Fibroblast of upper back skin (primary cell): ENCODE measurements around the gene POLD4.
"Not testable (repeated sequence)": the region's sequence is repeated elsewhere in the genome, so short reads cannot be mapped to it uniquely, and the experiment has no call there.

ENCODE experiments used
- DNase-seq: peaks from one replicate; pipeline ENCODE4 v3.0.0-alpha.2; 2013

The POLD4 gene

GRCh38 chr11:67351275-67352005, 1.9 kb downstream of the POLD4 start:
- peak; percentile 74 for DNase-seq

DNA sequence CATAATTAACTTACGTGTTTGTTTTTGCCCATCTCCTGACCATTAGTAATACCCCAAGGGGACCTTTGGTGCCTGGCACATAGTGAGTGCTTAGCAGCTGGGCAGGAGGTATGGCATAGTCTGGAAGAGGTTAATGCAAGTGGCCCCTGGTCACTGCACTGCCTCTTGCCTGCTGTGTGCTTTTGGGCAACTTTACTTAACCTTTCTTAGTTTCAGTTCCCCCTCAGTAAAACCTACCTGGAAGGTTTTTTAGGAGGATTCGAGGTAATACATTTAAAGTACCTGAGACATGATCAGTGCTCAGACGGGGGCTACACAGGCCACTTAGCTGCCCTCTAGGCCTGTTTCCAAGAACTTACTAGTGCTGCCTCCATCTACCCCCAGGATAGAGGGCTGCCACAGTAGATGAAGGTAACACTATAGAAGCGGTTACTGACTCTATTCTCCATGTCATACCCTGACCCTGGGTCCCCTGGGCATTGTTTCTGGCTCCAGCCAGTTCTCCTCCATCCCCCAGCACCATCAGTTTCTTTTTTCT, 3.3 kb downstream of the POLD4 start:
- DNase-seq, result no peak

GRCh38 chr11:67349457-67349856, 3.9 kb downstream of the POLD4 start:
- DNase-seq, result no peak

DNA sequence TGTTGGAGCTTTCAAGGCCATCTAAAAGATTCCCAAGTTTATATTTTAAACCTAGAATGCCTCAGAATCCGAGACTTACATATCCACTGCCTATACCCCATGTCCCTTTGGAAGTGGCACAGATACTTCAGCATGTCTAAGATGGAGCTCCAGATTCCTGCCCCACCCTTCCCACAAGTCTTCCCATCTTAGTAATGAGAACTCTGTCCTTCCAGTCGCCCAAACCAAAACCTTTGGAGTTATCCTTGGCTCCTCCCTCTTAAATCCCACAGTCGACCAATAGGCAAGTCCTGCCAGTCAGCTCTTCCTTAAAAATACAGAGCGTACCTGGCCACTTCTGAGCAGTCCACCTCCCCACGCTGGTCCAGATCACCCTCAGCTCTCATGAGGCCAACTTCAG, 4.3 kb downstream of the POLD4 start:
- no peak for DNase-seq

DNA sequence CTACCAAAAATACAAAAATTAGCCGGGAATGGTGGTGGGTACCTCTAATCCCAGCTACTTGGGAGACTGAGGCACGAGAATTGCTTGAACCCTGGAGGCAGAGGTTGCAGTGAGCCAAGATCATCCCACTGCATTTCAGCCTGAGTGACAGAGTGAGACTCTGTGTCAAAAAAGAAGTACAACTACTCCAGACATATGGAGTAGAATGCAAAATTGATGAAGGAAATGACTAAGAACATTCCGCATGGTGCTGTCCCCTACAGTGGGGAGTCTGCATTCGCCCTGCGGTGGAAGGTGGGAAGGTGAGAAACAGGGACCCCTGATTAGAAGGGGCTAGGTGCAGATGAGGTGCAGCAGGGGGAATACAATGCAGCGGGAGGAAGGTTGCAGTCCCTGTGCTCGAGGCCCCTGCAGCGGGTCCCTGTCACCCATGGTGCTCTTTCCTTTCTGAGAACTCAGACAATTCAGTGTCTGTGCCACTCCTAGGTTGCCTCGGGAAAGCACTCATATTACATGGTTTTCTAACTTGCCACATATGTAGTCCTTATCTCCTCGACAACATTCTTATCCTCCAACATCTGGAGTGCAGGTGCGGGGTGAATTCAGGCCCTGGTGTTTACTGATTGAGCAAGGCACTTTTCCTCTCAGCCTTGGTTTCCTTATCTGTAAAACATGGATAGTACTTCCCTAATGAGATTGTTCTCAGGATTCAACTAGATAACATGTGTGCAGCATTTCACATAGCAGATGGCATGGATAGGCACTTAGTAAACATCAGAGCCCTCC, 5.2 kb downstream of the POLD4 start:
- peak; percentile 37 for DNase-seq

GRCh38 chr11:67345920-67346819, 7.2 kb downstream of the POLD4 start:
- DNase-seq, result peak; percentile 53

GRCh38 chr11:67345247-67345919, 8.0 kb downstream of the POLD4 start:
- no peak for DNase-seq

DNA sequence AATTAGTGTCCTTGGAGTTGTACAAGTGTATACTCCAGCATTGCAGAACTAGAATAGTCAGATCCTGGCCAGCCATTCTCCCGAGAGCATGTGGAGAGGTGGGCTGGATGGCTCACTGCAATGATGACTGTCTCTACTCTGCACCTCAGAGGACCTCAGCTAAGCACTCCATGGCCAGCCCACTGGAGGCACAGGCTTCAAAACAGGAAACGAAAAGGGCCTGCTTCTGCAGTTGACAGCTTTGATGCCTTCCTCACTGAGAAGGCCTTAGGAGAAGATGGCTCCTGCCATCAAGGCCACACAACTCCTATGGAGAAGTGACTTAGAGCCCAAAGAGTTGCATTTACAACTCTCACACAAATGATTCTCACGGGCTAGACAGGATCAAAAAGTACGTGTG, 9.1 kb downstream of the POLD4 start:
- DNase-seq, result no peak

DNA sequence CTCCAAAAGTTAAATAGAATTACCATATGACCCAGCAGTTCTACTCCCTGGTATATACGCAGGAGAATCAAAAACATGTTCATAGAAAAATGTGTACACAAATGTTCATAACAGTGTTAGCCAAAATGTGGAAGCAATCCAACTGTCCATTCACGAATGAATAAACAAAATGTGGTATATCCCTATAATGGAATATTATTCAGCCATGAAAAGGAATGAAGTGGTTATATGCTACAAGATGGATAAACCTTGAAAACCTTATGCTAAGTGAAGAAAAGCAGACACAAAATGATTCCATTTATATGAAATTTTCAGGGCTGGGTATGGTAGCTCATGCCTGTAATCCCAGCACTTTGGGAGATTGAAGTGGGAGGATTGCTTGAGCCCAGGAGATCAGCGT, 16.1 kb downstream of the POLD4 start:
- DNase-seq, result no peak

DNA sequence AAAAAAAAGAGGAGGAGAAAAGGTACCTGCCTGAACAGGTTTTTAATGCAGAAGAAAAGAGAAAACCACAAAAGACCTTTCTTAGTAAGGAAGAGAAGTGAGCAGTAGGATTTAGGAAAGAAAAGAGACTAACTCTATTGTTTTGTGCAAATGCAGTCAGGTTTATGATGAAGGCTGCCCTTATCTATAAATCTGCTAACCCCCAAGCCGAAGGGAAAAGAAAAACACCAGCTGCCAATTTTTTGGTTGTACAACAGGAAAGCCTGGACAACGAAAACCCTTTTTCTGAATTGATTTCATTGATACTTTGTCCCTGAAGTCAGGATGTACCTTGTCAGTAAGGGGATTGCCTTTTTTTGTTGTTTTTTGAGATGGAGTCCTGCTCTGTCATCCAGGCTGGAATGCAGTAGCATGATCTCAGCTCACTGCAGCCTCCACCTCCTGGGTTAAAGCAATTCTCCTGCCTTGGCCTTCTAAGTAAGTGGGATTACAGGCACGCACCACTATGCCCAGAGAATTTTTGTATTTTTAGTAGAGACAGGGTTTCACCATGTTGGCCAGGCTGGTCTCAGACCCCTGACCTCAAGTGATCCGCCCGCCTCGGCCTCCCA, 21.2 kb downstream of the POLD4 start:
- no peak for DNase-seq

DNA sequence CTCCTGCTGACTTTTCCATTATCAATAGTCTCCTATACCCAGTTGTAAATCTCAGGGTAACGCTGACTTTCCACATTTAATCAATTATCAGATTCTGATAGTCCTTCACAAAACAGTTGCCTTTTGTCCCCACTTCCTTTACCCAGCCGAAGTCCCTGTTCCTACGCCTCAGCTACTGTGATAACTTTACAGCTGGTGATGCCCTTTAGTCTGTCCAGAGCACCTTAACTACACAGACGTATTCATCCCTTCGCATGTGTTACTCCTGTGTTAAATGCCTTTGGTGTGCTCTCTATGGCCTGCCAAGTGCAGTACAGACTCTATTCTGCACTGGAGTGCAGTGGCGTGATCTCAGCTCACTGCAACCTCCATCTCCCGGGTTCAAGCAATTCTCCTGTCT, 29.8 kb downstream of the POLD4 start:
- DNase-seq, result no peak

- DNase-seq, result no peak
Measured at GRCh38 chr11:67322049-67322448, 31.3 kb downstream of the POLD4 start.

GRCh38 chr11:67321313-67321871, 32.0 kb downstream of the POLD4 start:
- no peak for DNase-seq

GRCh38 chr11:67320691-67321090, 32.7 kb downstream of the POLD4 start:
- no peak for DNase-seq

GRCh38 chr11:67320011-67320410, 33.3 kb downstream of the POLD4 start:
- DNase-seq, result no peak

DNA sequence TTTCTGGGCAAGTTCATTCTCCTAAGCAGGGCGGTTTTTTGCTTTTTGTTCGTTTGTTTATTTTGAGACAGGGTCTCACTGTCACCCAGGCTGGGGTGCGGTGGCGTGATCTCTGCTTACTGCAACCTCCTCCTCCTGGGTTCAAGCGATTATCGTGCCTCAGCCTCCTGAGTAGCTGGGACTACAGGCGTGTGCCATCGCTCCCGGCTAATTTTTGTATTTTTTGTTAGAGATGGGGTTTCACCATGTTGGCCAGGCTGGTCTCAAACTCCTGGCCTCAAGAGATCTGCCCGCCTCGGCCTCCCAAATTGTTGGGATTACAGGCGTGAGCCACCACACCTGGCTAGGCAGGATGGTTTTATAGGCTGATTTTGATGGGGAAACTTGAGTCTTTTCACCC, 34.5 kb downstream of the POLD4 start:
- not testable (repeated sequence) for DNase-seq

GRCh38 chr11:67317888-67318555, 35.3 kb downstream of the POLD4 start:
- DNase-seq, result no peak

DNA sequence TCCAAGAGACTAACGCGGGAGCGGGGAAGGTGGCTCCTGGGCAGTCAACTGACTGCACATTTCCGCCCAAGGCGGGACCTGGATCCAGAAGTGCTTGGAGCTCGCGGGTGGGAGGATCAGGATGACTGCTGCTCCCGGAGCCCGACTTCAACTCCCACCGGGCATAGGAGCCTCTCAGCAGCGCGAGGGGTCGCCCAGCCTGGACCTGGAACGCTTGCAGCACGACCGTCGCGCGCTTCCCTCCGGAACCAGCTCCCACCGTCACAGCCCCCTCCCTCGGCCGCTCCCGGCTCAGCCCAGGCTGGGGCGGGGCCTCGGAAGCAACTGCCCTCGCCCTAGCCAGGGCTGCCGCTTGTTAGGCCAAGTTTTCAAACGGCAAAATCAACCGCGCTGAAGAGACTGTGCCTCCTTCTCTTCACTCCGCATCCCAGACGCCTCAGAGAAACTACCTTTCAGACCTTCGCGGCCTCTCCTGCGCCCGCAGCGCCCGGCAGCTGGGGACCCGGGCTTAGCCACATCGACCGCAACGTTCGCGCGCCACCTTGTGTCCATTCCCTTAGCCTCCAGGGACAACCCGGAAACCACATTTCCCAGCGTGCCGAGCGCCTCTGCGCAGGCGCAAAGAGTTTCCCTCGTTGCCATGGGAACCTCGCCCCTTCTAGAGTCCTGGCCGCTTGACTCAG, 36.0 kb downstream of the POLD4 start:
- peak; percentile 93 for DNase-seq

DNA sequence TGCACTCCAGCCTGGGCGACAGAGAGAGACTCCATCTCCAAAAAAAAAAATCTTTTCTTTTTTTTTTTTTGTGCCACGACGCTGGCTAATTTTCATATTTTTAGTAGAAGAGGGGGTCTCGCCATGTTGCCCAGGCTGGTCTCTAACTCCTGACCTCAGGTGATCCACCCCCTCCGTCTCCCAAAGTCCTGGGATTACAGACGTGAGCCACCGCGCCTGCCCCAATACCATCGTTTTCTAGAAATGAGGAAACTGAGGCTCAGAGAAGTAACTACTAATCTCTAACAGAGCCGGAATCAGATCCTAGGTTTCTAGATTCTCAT, 36.5 kb downstream of the POLD4 start:
- no peak for DNase-seq

DNA sequence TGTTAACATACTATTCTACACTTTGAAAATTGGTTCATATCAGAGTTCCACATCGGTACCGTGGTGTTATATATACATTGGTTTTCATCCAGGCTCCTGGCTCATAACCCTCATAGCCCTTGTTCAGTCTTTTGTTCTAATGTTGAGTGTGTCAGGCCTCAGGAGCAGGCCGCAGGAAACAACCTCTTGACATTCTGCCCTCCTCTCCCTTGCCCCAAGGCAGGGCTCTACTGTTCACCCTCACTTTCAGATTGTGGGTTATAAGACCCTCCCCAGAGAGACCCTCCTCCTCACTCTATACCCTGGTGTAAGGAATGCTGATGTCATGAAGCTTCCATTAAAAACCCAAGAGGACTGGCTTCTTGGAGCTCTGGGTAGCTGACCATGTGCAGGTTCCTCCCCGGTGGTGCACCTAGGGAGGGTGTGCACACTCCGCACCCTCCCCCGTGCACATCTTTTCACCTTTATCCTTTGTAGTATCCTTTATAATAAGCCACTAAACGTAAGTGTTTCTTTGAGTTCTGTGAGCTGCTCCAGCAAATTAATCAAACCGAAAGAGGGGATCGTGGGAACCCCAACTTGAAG, 37.9 kb downstream of the POLD4 start:
- DNase-seq, result no peak
